Neural crest cell (in vitro differentiated cells): ENCODE measurements around the gene GALNT15. TPM values are rescaled to one million over a fixed set of nuclear protein-coding genes. Genes with fewer than 3 reads are reported as not detected.

Experiments used
- DNase-seq: peaks from one replicate; pipeline ENCODE4 v3.0.0; 2021; ENCODE audit warnings: low read depth, mixed read lengths, low spot score
- H3K27ac Mint-ChIP-seq: one replicate; pipeline ENCODE4 v1.8.0; 2021; ENCODE audit warnings: mild to moderate bottlenecking, mixed read lengths; ENCODE audit not compliant: unreplicated experiment
- H3K27me3 Mint-ChIP-seq: 2 replicates; pipeline ENCODE4 v1.8.0; 2021; ENCODE audit warnings: low read depth, mild to moderate bottlenecking, mixed read lengths
- H3K36me3 Mint-ChIP-seq: 2 replicates; pipeline ENCODE4 v1.8.0; 2021; ENCODE audit warnings: low read depth, mild to moderate bottlenecking, mixed read lengths
- H3K4me1 Mint-ChIP-seq: 2 replicates; pipeline ENCODE4 v1.8.0; 2021; ENCODE audit warnings: mixed read lengths
- H3K4me3 Mint-ChIP-seq: one replicate; pipeline ENCODE4 v1.8.0; 2021; ENCODE audit warnings: mild to moderate bottlenecking, mixed read lengths
- H3K9me3 Mint-ChIP-seq: 2 replicates; pipeline ENCODE4 v1.8.0; 2021; ENCODE audit warnings: mixed read lengths
- CTCF ChIP-seq: fragments of 200-600 bp; sonication (generic); conservative IDR thresholded peaks from 2 replicates; pipeline ENCODE4 v1.5.0; 2021; ENCODE audit warnings: antibody characterized with exemption, mild to moderate bottlenecking
- total RNA-seq: library from RNA; stranded (reverse); gene quantifications from 2 replicates; pipeline ENCODE4 v1.2.1, GENCODE V29; 2021

GALNT15 gene
- total RNA-seq, 1 donor from 2014 or later, result not detected

- Mint-ChIP-seq H3K36me3 (peaks cover 3% of the 10 kb centered on the region), H3K4me1 (no peaks in the 10 kb centered on the region), H3K27ac (no peak overlapping the region), H3K4me3 (no peak overlapping the region), H3K9me3 (peaks cover 15% of the 10 kb centered on the region), H3K27me3 (peaks cover 2% of the 10 kb centered on the region)
- no peak for TF ChIP-seq CTCF
- no peak for DNase-seq
Measured at GRCh38 chr3:16151109-16151508, 23.4 kb upstream of the GALNT15 start.

- no peak for TF ChIP-seq CTCF
- no peak overlapping the region for H3K4me3 Mint-ChIP-seq
- peaks cover 2% of the 10 kb centered on the region for H3K27me3 Mint-ChIP-seq
- DNase-seq, result no peak
- peaks cover 21% of the 10 kb centered on the region for H3K9me3 Mint-ChIP-seq
- no peak overlapping the region for H3K27ac Mint-ChIP-seq
- H3K4me1 Mint-ChIP-seq, result peaks cover 16% of the 10 kb centered on the region
- H3K36me3 Mint-ChIP-seq, result peaks cover 19% of the 10 kb centered on the region
Measured at GRCh38 chr3:16168211-16168610, 6.3 kb upstream of the GALNT15 start.

- Mint-ChIP-seq H3K27ac (no peak overlapping the region), H3K4me1 (peaks cover 16% of the 10 kb centered on the region), H3K9me3 (peaks cover 13% of the 10 kb centered on the region), H3K4me3 (no peak overlapping the region), H3K36me3 (peaks cover 7% of the 10 kb centered on the region), H3K27me3 (peaks cover 16% of the 10 kb centered on the region)
- no peak for TF ChIP-seq CTCF
- no peak for DNase-seq
Measured at GRCh38 chr3:16171009-16171408, 3.5 kb upstream of the GALNT15 start.

- H3K27me3 Mint-ChIP-seq, result peaks cover 19% of the 10 kb centered on the region
- no peak overlapping the region for H3K4me3 Mint-ChIP-seq
- H3K9me3 Mint-ChIP-seq, result peaks cover 13% of the 10 kb centered on the region
- no peak overlapping the region for H3K27ac Mint-ChIP-seq
- H3K4me1 Mint-ChIP-seq, result peaks cover 15% of the 10 kb centered on the region
- no peak for TF ChIP-seq CTCF
- H3K36me3 Mint-ChIP-seq, result peaks cover 7% of the 10 kb centered on the region
- no peak for DNase-seq
Measured at GRCh38 chr3:16171825-16172224, 2.7 kb upstream of the GALNT15 start.

- peaks cover 9% of the 10 kb centered on the region for H3K4me1 Mint-ChIP-seq
- H3K36me3 Mint-ChIP-seq, result peaks cover 7% of the 10 kb centered on the region
- no peak overlapping the region for H3K4me3 Mint-ChIP-seq
- peaks cover 10% of the 10 kb centered on the region for H3K9me3 Mint-ChIP-seq
- DNase-seq, result no peak
- no peak for TF ChIP-seq CTCF
- no peak overlapping the region for H3K27ac Mint-ChIP-seq
- H3K27me3 Mint-ChIP-seq, result peaks cover 30% of the 10 kb centered on the region
Measured at GRCh38 chr3:16173283-16174025, 1.0 kb upstream of the GALNT15 start.
